Adipose tissue (tissue), 3 donors: ENCODE data around the gene PRRG2. TPM values are rescaled to one million over a fixed set of nuclear protein-coding genes. Genes with fewer than 3 reads are reported as not detected.

Source experiments
- H3K27ac ChIP-seq: one replicate; pipeline ENCODE4 v1.5.1; 2013; ENCODE audit warnings: low read depth, low read length
- WGBS, 3 donors: extraction: QIAGEN DNeasy Blood & Tissue Kit; methylation state at CpG; one replicate each; pipeline ENCODE4 v1.1.7; 2013; 5-methylcytosine and 5-hydroxymethylcytosine counted together
- polyA plus RNA-seq, 3 donors: library from polyadenylated mRNA; stranded (reverse); fragments of 200-250 nt; gene quantifications; one replicate each; pipeline ENCODE4 v1.2.3, GENCODE V29; 2013
- donor health status: healthy with polysubstance abuse.
- donor health status: Bipolar disorder and iron deficiency.
- donor health status: healthy.

Gene PRRG2
- 10 to 100 TPM in 1 of 3 donors, 1 to 10 TPM in 2; 2.9 to 11.7 (median 3.0) TPM for polyA plus RNA-seq

- H3K27ac ChIP-seq, result no peak within 1 kb of the TSS
- WGBS, 3 donors, result 8 to 39% (median 37%) methylated on average over 15 of the region's 15 CpGs
Observed at GRCh38 chr19:49581007-49581508, at the start of gene PRRG2. TSS of gene PRRG2 (plus strand) at chr19:49581316. CDS start at chr19:49583220, 1,904 bp downstream.

- 4 to 14% (median 6%) methylated on average over 65 to 87 of the region's 87 CpGs for WGBS, 3 donors
- H3K27ac ChIP-seq, result no peak overlapping the region
Observed at GRCh38 chr19:49533551-49534488, 47.3 kb upstream of the PRRG2 start.

- WGBS, 3 donors, result 56 to 79% (median 63%) methylated on average over 8 of the region's 8 CpGs
- no peak overlapping the region for H3K27ac ChIP-seq
Observed at GRCh38 chr19:49534632-49535385, 46.3 kb upstream of the PRRG2 start.

GRCh38 chr19:49536921-49537462 lies 44.1 kb upstream of the PRRG2 start:
- no peak overlapping the region for H3K27ac ChIP-seq
- 86 to 91% (median 88%) methylated on average over 19 to 22 of the region's 22 CpGs for WGBS, 3 donors

- 70 to 90% (median 83%) methylated on average over 5 of the region's 5 CpGs for WGBS, 3 donors
- H3K27ac ChIP-seq, result no peak overlapping the region
Observed at GRCh38 chr19:49538643-49539042, 42.5 kb upstream of the PRRG2 start.

- WGBS, 3 donors, result 95 to 97% (median 96%) methylated on average over 13 of the region's 13 CpGs
Observed at GRCh38 chr19:49539192-49539952, 41.7 kb upstream of the PRRG2 start.

GRCh38 chr19:49541914-49542313 lies 39.2 kb upstream of the PRRG2 start:
- 89 to 94% (median 92%) methylated on average over 6 of the region's 6 CpGs for WGBS, 3 donors
- no peak overlapping the region for H3K27ac ChIP-seq

More at GRCh38 chr19:49539192-49539952, 41.7 kb upstream of the PRRG2 start:
- no peak overlapping the region for H3K27ac ChIP-seq

GRCh38 chr19:49542446-49542845 lies 38.7 kb upstream of the PRRG2 start:
- no peak overlapping the region for H3K27ac ChIP-seq
- 90 to 95% (median 94%) methylated on average over 16 of the region's 16 CpGs for WGBS, 3 donors

GRCh38 chr19:49543032-49543431 lies 38.1 kb upstream of the PRRG2 start:
- 91 to 93% (median 92%) methylated on average over 14 of the region's 14 CpGs for WGBS, 3 donors
- no peak overlapping the region for H3K27ac ChIP-seq

- 62 to 78% (median 75%) methylated on average over 5 of the region's 5 CpGs for WGBS, 3 donors
Observed at GRCh38 chr19:49544154-49544553, 37.0 kb upstream of the PRRG2 start.

GRCh38 chr19:49546825-49547565 lies 34.1 kb upstream of the PRRG2 start:
- H3K27ac ChIP-seq, result no peak overlapping the region
- WGBS, 3 donors, result 5 to 9% (median 7%) methylated on average over 9 of the region's 9 CpGs

More at GRCh38 chr19:49544154-49544553, 37.0 kb upstream of the PRRG2 start:
- H3K27ac ChIP-seq, result no peak overlapping the region

- 62 to 71% (median 69%) methylated on average over 13 of the region's 13 CpGs for WGBS, 3 donors
- H3K27ac ChIP-seq, result no peak overlapping the region
Observed at GRCh38 chr19:49549045-49549444, 32.1 kb upstream of the PRRG2 start.

- no peak overlapping the region for H3K27ac ChIP-seq
- 76 to 93% (median 82%) methylated on average over 7 of the region's 7 CpGs for WGBS, 3 donors
Observed at GRCh38 chr19:49551531-49551930, 29.6 kb upstream of the PRRG2 start.

GRCh38 chr19:49552749-49553148 lies 28.4 kb upstream of the PRRG2 start:
- H3K27ac ChIP-seq, result no peak overlapping the region
- 71 to 85% (median 74%) methylated on average over 11 of the region's 11 CpGs for WGBS, 3 donors

GRCh38 chr19:49553451-49554271 lies 27.5 kb upstream of the PRRG2 start:
- H3K27ac ChIP-seq, result no peak overlapping the region
- 26 to 72% (median 65%) methylated on average over 9 to 10 of the region's 10 CpGs for WGBS, 3 donors

GRCh38 chr19:49554701-49555181 lies 26.4 kb upstream of the PRRG2 start:
- H3K27ac ChIP-seq, result no peak overlapping the region
- WGBS, 3 donors, result 43 to 51% (median 50%) methylated on average over 17 of the region's 17 CpGs
